Activated CD8-positive, alpha-beta memory T cell treated with anti-CD3 and anti-CD28 coated beads, Interleukin-2, amount 50 U/mL, for 48 hours (primary cell): ENCODE data around the gene FRMD6.

Experiments
- DNase-seq: peaks from one replicate; pipeline ENCODE4 v3.0.0-alpha.2; 2020

Gene FRMD6

DNA sequence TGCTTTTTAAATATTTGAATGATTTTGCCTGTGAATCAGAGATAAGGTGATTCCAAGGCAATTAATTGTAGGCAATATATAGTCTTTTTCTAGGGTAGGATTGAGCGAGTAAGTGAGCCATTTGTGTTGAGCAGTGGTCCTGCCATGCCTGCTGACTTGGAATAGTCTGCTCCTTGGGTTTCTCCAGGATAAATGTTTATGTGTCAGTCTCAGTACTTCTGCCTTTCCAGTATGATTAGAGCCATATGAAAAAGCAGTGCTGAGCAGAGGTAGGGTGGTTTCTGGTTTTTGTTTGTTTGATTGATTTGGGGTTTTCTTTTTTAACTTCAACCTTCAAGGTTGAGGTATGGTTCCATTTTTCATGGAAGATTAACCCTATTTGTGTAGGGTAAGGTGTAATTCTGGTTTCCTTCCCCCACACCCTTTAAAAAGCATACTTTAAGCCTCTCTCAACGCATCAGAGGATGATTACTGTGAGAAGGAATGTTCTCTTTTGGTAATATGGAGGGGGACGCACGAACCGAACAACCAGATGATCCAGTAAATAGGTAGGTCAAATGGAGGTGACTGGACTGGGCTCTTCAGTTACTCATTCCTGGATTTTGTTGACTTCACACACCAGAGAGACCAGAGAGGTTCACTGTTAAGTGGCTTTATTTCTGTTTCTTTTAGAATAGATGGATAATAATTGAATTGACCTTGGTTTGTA lies 22.7 kb downstream of the FRMD6 start:
- no peak for DNase-seq

DNA sequence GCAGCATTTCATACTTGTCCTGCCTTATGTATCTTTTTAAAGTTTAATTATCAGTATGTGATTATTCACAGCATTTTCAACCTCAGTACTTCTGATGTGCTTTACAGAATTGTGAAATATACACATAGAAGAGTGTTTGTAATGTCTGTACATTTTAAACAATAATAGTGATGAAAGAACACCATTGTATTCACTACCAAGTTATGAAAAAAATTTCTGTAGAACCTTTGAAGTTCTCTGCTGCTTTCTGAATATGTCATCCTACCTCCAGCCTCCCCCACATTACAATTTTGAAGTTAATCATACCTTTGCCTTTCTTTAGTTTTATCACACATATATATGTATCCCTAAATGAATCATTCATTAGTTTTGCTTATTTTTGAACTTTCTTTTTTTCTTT lies 24.8 kb downstream of the FRMD6 start:
- no peak for DNase-seq

DNA sequence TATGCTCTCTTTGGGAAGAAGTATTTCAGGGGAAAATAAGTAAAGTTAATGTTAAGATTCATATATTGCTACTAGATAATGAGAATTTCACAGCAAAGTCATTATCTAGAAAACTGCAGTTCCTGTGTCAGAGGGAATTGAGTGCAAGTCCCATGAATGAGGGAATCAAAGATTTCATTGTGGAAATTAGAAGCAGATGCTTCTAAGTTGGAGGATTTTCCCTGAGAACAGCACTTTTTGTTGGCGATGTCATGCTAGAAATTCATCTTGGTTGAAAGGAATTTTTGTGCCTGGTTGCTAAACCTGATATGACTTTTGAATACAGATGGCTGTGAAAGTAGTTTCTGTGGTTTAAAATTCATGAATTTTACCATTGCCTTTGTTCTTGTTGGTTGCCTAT lies 25.6 kb downstream of the FRMD6 start:
- no peak for DNase-seq

DNA sequence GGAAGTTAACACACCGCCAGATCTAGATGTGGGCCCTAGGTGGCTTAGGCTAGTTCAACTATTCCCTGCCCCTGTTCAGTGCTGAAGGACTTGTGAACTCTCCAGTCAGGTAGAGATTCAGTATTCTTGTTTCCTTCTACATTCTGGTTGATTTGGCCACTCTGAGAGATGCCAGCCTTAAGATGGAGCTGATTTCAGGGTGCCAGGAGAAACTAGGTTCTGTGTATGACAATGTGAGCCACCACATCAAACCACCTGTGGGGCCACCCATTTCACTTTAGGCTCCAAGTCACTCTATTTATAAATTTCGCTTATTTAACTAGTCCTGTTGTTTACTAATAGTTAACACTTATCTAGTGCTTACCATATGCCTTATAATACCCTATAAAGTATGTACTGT lies 26.0 kb downstream of the FRMD6 start:
- DNase-seq: no peak

DNA sequence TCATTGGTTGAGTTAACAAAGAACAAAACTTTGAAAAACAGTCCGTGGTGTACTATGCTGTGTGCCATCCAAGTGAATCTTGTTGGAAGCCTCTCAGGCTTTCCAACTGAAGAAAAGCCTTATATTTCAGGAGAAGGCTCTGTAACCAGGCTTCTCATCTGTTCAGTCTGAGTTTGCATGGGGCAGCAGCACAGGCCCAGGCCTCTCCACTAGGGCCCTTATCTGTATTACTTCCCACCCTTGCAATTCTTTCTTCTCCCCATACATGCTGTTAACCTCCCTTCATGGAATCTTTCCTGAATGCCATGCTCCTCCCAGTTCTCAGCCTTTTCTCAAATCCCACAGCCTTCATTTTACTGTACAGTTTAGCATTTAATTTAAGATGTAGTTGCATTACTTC lies 28.3 kb downstream of the FRMD6 start:
- DNase-seq: no peak

DNA sequence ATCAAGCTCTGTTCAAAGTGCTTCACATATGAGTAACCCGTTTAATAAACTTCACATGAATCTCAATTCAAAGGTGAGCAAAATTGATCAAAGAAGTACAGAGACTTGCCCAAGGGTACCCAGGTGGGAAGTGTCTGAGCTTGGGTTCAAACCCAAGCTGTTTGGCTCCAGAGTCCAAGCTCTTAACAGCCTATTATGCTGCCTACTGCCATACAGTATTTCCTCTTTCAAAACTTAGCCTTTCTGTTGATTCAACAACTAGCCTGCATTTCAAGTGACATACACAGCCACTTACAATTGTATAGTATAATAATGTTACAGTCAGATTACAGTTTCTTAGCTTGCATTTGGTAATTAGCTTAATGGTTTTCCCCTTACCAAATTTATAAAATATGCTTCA lies 29.7 kb downstream of the FRMD6 start:
- DNase-seq: no peak

DNA sequence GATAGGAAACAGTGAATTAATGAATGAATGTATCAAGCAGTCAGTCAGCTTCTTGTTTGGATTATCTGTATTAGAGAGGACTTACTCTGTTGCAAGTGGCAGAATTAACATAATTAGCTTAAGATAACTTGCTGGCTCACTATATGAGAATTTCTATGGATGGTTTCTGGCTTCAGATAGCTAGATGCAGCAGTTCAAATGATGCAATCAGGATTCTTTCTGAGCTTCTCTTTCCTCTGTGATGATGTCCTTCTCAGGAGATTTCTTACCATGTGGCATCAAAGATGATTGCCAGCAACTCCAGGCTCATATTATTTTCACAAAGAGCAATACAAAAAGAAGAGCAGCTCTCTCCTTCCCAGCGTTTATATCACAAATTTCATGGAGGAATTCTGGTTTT lies 30.7 kb downstream of the FRMD6 start:
- no peak for DNase-seq

DNA sequence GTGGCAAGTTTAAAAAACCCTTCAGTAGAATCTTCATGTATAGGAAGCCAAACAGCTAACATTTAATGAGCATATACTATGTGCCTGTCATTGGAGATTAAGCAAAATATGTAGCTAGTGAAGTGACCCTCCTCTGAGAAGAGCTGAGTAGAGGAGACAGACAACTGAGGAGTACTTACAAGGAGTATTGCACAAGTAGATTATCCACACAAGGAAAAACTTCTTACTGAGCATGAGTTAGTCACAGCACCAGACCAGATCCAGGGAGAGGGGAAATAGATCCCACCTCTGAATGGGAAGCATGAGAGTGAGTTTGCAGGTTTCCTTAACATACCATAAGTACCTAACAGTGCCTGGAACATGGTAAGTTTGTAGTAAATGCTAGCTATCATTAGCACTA lies 33.0 kb downstream of the FRMD6 start:
- no peak for DNase-seq

DNA sequence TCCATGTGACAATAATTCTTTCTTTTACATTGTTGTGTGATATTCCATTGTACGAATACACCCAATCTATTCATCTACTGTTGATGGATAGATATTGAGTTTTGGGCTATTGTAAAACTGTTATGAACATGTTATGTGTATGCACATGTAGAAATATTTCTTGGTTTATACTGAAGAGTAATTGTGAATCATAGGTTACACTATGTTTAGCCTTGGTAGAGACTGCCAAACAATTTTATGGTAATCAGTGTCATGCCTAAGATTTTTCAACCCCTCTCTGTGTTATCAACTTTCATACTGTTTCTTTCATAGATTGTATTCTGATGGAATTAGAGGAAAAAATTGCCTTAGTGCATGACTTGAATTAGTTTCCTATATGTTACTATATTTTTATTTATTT lies 39.5 kb downstream of the FRMD6 start:
- no peak for DNase-seq

DNA sequence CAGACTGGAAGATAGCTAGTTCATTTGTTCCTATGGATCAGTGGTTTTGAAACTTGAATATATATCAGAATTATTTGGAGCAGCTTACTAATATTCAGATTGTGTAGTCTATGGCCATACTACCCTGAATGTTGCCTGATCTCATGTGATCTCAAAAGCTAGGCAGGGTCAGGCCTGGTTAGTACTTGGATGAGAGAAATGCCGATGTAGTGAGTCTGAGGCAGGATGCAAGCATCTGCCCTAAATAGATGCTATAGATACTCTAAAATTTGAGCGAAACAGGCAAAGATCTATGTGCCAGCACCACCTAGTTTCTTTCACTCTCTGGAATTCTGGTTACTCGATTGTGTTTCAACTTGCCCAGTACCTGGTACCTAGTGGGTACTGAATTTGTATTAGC lies 40.9 kb downstream of the FRMD6 start:
- DNase-seq: no peak

DNA sequence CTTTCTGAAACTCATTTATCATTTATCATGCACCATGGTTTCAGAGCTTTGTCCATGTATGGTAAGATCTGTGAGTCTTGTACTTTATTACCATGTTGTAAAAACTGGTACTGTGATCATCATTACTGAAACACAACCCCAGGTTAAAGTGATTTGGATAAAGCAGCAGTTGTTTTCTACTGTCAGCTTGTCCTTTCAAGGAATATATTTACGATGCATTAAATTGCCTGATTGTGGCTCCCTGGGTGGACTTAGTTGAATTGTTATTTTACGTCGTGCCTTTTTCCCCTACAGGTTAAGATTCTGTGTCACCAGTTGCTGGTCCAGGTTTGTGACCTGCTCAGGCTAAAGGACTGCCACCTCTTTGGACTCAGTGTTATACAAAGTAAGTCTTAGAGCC lies 46.1 kb downstream of the FRMD6 start:
- no peak for DNase-seq

DNA sequence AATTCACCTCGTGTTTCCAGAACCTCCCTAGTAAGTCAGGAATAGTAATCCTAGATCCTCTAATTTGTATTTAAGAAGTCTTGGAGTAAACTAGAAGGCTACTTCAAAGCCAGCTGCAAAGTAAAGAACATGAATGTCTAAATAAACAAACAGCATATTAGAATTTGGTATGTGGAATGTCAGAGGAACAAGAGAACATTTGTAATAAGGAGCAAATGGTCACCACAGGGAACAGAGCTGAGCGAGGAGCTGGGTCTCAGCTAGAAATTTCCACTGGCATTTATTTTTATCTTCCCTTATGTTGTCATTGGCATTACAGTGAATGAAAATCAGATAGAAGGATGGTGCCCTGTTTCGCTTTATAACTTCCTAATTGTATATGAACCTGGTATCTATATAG lies 50.2 kb downstream of the FRMD6 start:
- DNase-seq: no peak

DNA sequence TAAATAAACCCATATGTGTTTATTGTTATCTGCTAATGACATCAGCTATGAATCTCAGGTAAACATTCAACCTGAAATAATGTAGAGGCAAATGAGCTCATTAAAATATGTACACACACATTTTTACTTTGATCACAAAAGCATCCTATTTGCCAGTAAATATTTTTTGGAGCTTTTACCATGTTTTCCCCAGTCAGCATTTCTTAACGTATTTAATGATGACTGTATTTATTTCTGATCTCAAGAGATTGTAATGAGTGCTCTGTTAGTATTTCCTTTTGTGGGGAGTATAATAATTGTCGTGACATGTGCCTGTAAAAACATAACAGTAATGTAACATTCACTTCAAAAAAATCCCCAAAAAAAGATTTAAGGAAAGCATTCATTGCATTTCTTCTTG lies 52.1 kb downstream of the FRMD6 start:
- no peak for DNase-seq

DNA sequence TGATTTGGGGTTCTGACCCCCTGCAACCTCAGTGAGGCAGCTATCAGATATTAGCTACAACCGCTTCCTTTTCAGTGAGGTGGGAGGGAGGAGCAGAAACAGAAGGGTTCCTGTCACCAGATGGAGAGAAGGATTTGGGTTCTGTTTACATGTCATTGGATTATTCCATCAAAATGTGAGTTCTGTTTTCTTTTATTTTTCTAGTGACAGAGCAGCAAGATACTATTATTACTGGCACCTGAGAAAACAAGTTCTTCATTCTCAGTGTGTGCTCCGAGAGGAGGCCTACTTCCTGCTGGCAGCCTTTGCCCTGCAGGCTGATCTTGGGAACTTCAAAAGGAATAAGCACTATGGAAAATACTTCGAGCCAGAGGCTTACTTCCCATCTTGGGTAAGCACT lies 52.8 kb downstream of the FRMD6 start:
- DNase-seq: no peak

DNA sequence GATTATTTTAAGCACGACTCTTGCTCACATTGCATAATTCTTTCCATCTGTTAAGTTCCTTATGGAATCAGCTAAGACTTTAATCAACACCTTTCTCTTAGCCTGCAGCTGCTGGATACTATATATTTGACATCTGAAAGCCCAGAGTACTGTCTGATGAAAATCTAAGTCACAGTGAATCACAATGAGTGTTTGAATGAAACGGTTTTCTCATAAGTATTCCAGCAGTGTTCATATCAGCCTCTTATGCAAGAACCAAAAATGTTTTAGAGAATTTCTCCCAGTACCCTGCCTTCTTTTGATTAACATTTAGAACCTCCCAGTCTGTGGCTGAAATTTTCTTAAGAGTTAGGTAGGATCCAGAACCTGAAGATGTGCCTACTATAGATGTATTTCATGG lies 55.6 kb downstream of the FRMD6 start:
- no peak for DNase-seq

DNA sequence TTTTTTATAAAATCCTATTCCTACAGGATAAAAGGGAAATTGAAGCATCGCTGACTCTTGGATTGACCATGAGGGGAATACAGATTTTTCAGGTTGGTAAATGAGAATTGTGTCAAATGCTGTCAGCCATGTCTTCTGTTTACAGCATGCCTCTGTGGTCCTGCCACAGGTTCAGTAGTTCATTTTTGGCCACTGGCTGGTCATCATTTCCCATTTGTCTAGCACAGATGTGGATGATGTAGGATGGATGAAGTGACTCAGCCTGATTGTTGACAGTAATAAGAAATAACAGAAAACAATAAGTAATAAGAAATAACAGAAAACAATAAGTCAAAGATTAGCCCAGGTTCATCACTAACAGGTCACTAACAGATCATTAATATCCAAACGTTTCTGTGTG lies 59.8 kb downstream of the FRMD6 start:
- DNase-seq: no peak

DNA sequence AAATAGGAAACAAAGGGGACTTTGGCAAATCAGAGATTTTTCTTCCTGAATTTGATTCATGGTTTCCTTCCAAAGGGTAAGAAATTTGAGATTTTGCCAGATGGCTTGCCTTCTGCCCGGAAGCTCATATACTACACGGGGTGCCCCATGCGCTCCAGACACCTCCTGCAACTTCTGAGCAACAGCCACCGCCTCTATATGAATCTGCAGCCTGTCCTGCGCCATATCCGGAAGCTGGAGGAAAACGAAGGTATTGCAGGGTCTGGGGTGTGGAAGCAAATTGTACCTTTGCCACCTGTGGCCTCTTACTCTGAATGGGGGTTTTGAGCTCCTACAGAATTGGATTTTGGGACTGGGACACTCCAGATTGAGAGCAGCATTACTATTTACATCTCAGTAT lies 63.5 kb downstream of the FRMD6 start:
- DNase-seq: no peak

DNA sequence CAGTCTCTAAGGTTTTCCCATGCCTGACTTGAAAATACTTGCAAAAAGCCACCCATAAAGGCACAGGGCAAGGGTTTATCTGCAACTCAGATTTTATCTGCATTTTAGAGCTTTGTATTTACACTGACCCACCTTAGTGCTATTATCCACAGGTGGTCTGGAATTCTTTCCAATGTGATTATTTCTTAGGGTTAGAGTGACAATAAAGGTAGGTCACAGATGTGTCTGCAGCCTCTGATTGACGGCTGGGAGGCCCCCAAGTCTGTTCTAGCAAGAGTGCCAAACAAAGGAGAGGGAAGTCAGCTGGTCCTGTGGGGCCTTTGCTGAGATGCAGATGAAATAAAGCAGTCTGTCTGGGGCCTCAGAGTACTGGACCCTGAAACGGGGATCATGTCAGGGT lies 64.0 kb downstream of the FRMD6 start:
- no peak for DNase-seq

DNA sequence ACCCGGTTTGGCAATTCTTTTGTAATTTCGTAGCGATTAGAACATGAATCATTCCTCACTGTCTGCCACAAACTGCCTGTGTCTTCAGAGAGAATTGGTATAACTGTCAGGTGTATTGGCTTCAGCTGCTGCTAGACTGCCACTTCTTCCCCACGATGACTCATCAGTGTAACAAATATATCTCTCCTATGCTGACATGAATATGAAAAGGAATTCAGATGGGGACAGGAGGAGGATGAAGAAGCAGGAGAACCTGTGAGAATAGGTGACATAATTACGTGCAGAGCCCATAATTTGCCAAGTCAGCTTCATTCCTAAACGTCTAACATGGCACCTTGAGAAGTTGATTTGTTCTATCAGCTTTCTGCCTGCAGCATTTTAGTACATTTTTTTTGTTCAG lies 64.9 kb downstream of the FRMD6 start:
- DNase-seq: no peak

DNA sequence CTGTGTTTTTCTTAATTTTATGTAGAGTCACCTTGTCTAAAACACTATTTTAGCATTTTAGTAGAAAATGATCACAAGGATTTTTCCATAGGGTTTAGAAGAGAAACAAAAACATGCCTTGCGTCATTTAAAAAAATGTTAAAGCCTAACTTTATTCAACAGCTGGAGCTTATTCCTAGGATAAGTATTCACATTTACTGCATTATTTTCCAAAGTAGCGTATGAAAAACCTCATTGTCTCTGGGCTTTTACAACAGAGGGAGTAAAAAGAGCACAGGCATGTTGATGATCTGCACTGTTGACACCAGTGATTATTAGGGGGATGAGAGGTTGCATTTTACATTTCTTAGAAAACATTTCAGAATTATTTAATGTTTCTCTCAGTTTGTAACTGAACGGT lies 66.1 kb downstream of the FRMD6 start:
- no peak for DNase-seq

DNA sequence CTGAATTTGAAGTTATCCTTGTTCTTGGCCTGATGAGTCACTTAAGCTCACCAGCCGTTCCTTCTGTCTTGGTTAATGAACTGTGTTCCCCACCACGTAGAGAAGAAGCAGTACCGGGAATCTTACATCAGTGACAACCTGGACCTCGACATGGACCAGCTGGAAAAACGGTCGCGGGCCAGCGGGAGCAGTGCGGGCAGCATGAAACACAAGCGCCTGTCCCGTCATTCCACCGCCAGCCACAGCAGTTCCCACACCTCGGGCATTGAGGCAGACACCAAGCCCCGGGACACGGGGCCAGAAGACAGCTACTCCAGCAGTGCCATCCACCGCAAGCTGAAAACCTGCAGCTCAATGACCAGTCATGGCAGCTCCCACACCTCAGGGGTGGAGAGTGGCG lies 68.2 kb downstream of the FRMD6 start:
- no peak for DNase-seq

DNA sequence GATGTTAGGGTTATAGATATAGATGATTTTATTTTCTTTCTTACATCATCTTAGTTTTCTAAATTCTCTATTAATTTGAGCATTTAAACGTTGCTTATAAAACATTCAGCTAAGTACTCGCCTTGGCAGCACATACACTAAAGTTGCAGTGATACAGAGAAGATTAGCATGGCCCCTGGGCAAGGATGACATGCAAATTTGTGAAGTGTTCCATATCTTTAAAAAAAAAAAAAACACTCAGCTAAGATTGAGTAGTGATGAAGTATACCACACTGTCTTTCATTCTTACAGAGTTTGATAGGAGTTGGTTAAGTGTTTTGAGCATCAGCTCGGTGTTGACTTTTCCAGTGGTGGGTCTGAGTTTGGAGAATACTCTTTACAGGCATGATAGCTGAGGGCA lies 72.3 kb downstream of the FRMD6 start:
- no peak for DNase-seq

DNA sequence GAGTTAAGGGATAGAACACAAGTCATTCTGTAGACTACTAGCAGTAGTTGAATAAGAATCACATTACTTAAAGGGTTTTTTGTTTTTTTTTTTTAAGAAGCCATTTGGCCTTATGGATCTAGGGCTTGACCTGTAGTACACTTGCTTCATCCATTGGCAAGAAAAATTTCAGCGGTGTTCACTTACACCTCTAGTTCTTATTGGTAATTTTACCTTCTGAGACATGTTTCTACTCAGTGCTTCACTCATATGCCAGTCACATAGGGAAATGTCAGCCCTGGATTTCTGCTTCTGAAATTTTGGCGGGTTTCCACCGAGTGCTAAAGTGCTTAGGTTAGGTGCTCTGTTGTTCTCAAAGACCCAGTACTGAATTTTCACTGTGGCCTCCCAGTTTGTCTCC lies 72.9 kb downstream of the FRMD6 start:
- DNase-seq: no peak

DNA sequence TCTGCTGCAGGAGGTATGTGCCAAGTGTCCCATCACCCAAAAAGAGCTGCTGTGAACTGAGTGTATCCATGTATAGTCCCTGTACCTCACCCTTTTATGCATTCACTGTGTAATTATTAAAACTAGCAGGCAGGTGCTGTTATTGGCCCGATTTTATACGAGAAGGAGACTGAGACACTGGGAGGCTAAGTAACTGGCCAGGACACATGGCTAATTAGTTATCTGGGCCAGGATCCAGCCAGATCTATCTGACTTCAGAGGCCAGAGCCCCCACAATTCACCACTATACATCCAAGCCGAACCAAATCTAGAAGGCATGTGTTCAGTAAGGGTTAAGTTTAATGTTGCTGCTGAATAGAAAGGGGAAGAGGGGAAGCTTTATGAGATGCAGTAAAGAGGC lies 73.4 kb downstream of the FRMD6 start:
- DNase-seq: no peak

DNA sequence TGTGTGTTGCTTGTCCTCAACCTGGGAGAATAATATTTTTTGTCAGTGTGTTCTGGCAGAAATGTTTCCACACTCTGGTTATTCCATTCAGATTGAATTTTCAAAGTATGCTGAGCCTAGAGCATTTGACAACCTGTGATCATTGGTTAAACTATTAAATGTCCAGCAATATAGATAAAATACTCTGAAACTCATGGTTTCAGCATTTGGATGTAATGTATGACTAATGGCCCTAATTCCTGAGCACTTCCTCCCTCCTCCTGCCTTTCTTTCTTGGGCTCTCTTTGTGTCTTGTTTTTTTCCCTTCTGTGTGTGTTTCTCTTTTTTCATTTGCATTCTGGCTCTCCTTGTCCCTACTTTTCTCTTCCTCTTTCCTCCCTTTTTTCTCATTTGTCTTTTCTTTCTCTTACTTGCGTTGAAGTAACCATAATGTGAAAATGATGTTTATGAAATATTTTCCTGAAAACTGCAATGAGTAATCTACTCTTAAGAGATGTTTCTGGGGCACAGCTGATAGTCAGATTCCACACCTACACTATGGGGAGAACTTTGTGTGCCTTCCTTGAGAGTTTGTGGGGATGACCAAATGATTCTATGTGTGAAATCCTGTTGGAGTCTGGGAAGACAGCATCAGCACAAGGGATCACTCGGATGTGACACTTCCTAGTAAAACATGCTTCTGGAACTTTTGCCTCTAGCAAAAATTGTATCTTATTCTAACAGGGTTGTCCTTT lies 74.6 kb downstream of the FRMD6 start:
- no peak for DNase-seq
